ENCODE results near the gene TLE6.
"Not testable (repeated sequence)": the region's sequence is repeated elsewhere in the genome, so short reads cannot be mapped to it uniquely, and the experiment has no call there.

TLE6 gene

GRCh38 chr19:3029065-3029923 is 51.9 kb downstream of the TLE6 start, which contains the start of gene TLE2:
Gene TLE2, minus strand, starts transcription at chr19:3029280. Its CDS starts 376 bp downstream, at chr19:3028904.
- DNase-seq (ENCODE audit: low read depth), result no peak

DNA sequence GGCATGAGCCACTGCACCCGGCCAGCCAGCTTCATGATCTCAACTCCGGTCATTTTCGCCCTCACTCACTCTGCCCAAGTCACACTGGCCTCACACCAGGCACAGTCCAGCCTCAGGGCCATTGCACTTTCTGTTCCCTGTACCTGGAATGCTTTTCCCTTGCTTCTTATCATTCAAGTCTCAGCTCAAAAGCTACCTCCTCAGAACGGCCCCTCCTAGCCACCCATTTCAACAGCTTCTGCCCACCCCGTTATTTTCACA is 54.2 kb downstream of the TLE6 start:
- DNase-seq (ENCODE audit: low read depth), result no peak

GRCh38 chr19:3033595-3034405 is 56.4 kb downstream of the TLE6 start:
- no peak for DNase-seq (ENCODE audit: low read depth)

- DNase-seq (ENCODE audit: low read depth), result no peak
These were observed 57.0 kb downstream of the TLE6 start for GRCh38 chr19:3034406-3034655.

GRCh38 chr19:3034656-3035541 is 57.5 kb downstream of the TLE6 start:
- no peak for DNase-seq (ENCODE audit: low read depth)

DNA sequence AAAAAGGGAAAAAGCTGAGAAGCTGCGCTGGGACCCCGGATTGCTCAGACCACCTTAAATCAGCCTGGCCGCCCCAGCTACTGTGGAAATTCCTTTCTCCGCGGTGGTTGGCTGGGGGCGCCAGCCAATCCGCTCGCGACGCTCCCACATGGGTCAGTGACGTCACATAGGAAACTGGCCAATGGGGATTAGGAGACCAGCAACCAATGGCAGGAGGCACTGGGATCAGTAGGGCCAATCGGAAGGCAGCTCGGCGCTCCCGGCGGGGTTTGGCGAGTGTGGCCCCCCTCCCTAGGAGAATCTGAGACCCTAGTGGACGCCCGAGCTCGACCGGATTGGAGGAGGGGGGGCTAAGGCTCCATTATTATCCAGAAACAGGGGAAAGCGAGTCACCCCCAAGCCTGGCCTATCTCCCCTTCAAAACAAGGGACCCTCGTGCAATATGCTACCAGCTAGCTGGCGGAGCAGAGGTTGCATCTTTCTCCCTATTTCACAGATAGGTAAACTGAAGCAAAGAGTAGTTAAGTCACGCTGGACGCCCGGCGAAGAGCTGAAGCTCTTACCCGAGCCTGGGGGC is 58.3 kb downstream of the TLE6 start:
- DNase-seq (ENCODE audit: low read depth), result peak; percentile 86

DNA sequence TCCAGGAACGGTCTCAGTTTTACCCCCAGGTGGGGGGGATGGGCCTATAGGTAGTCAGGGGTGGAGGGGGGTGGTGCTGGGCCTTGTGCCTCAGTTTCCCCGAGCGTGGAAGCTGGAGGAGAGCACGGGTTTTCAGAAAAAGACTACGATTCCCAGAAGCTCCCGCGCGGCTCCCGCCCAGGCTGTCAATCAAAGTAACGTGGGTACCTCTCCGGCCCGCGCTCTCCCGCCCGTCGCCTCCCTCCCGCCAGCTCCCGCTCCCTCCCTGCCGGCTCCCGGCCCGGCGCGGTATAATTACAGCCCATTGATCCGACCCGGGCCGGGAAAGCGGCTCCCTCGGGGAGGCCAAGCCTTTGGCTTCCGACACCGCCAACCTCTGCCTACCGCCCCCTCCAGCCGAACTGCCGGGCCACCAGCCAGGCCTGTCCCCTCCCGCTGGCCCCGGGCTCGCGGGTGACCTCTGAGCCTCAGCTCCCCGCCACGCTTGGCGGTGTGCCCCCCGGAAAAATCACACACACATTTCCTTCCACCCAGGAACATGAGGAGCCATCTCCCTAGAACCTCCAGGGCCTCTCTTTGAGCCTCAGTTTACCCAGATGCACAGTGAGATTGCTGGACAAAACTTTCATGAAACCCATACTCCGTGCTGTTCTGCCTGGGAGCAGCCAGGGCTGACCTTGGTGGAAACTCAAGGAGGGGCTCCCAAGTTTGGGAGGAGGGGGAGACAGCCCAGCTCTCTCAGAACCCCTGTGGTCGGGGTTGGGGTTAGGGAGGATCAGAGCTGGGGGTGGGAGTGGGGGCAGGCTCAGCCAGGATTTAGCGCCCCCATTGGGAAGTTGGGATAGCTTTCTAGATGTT is 59.0 kb downstream of the TLE6 start:
- peak; percentile 62 for DNase-seq (ENCODE audit: low read depth)

GRCh38 chr19:3036977-3037544 is 59.7 kb downstream of the TLE6 start:
- DNase-seq (ENCODE audit: low read depth), result not testable (repeated sequence)

- no peak for DNase-seq (ENCODE audit: low read depth)
These were observed 60.9 kb downstream of the TLE6 start for GRCh38 chr19:3038214-3038613.

GRCh38 chr19:3039125-3039524 is 61.8 kb downstream of the TLE6 start:
- no peak for DNase-seq (ENCODE audit: low read depth)

DNA sequence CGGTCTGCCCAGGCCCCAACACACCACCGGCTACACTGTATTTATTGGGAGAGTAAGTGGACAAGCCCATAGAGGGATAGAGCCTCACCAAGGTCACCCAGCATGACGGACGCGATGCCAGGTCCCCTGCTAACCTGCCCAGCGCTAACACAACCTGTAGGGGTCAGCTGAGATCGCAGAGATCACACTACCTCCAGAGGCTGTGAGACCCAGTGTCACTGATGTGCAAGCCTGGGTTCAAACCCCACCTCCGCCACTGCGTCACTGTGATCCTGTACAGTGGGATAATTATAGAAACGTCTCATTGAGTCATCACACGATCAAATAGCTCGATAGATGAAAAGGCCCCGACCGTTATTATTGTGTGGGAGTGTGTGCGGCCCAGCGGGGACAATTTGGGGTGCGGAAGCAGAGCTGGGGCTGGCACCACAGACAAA is 62.3 kb downstream of the TLE6 start:
- DNase-seq (ENCODE audit: low read depth), result no peak

GRCh38 chr19:3041327-3041726 is 64.0 kb downstream of the TLE6 start:
- no peak for DNase-seq (ENCODE audit: low read depth)

DNA sequence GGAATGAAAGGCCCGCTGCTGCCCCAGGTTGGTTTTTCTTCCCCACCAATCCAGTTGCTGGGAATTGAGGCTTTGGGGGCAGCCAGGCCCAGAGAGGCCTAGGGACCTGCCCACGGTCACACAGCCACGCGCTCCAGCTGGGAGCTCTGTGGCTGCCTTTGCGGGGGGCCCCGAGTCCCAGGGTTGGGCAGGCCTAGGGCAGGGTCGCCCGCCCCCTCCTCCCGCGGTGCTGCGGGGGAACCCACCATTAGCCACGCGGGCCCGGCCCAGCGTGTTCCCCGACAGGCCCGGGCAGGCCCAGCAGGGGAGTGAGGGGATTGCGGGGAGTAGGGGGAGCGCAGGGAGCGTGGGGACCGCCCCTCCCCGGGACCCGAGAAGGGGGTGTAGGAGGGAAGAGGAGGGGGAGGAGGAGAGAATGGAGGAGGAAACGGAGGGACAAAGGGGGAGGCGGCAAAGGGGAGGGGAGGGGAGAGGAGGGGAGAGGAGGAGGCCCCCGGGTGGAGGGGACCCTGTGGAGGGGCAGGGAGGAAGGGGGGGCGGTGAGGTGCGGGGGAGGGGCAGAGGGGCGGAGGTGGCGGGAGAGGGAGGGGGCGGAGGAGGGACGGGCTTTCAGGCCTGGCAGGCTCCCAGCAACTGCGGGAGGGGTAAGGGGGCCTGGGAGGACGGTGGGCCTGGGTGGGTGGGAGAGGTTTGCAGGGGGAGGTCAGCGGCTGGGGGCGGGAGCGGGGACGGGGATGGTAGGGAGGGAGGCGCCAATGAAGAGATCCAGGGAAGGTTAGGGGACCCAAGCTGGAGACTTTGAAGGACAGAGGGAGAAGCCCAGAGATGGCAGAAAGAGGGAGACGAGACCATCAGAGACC is 64.6 kb downstream of the TLE6 start:
- no peak for DNase-seq (ENCODE audit: low read depth)

GRCh38 chr19:3042621-3043267 is 65.4 kb downstream of the TLE6 start:
- no peak for DNase-seq (ENCODE audit: low read depth)

Measured in stimulated activated CD8-positive, alpha-beta memory T cell treated with anti-CD3 and anti-CD28 coated beads, Interleukin-15, amount 100 ng/mL, for 1 hour (primary cell).